ENCODE data around the gene RUFY4.

DNA sequence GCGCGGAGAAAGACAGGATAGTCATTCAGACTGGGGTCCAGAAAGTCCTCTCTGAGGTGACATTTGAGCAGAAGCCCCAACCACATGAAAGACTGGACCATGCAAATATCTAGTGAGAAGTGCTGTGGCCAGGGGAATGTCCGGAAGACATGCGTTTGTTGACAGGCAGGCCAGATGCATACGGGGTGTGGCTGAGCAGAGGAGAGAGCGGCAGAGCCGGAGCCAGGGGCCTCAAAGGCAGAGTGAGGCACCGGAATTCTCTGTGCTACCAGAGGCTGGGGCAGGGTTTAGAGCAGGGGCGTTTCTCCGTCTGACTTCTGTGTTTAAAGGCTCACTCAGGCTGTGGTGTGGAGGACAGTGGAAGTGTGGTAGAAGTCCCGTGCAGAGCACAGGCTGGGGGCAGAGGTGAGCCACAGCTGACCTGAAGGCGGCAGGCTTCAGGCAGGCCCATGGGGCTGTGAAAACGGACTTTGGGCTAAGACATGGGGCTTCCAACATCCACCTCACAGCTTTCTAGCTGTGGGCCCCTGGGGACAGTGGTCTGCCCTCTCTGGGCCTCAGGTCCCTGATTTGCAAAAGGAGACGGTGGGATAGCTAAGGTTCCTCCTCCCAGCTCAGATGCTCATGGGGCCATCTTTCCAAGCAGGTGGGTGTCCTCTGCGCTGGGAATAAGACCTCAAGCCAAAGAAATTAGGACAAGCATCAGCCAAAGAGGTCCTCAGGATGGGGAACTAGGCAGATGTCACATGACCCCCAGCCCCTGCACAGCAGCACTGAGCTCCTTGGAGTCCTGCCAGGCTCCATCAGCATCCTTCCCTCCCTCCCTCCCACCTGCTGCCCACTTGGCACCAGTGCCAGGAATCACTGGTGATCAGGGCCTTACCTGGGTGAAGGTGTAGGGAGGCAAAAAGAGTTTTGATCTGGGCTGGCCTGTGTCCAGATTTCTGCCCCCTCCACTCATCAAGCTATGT is 11.2 kb downstream of the RUFY4 start:
- TF ChIP-seq, protein P1, sequence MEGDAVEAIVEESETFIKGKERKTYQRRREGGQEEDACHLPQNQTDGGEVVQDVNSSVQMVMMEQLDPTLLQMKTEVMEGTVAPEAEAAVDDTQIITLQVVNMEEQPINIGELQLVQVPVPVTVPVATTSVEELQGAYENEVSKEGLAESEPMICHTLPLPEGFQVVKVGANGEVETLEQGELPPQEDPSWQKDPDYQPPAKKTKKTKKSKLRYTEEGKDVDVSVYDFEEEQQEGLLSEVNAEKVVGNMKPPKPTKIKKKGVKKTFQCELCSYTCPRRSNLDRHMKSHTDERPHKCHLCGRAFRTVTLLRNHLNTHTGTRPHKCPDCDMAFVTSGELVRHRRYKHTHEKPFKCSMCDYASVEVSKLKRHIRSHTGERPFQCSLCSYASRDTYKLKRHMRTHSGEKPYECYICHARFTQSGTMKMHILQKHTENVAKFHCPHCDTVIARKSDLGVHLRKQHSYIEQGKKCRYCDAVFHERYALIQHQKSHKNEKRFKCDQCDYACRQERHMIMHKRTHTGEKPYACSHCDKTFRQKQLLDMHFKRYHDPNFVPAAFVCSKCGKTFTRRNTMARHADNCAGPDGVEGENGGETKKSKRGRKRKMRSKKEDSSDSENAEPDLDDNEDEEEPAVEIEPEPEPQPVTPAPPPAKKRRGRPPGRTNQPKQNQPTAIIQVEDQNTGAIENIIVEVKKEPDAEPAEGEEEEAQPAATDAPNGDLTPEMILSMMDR (IDR thresholded peaks at IDR 0.05) = no peak
- TF ChIP-seq ZFX (IDR thresholded peaks at IDR 0.05; ENCODE audit: borderline replicate concordance) = no peak

Measured in 22Rv1 (cell line).